K562 (cell line): ENCODE data around the gene EXOC4. TPM values are rescaled to one million over a fixed set of nuclear protein-coding genes. Genes with fewer than 3 reads are reported as not detected.

Source experiments
- BACH1 ChIP-seq: fragments of 200-800 bp; sonication (Bioruptor generic); IDR thresholded peaks from 2 replicates; pipeline ENCODE4 v1.6.1; 2016; ENCODE audit warnings: missing genetic modification characterization, missing compliant biosample characterization
- CTBP1 ChIP-seq: fragments of 450-650 bp; IDR thresholded peaks from 2 replicates; pipeline ENCODE4 v1.6.1; 2016; ENCODE audit warnings: borderline replicate concordance
- EP400 ChIP-seq: fragments of 450-650 bp; IDR thresholded peaks from 2 replicates; pipeline ENCODE4 v1.6.1; 2017; ENCODE audit warnings: antibody characterized with exemption, mild to moderate bottlenecking, moderate library complexity
- ETV6 ChIP-seq, 3 experiments: fragments of 150-350 bp in 1 of 3; sonication (generic) in 1 of 3; formaldehyde crosslinking in 1 of 3; IDR thresholded peaks; 2 replicates each; pipeline versions ENCODE4 v1.6.1 to v1.8.0; 2014 to 2022; ENCODE audit warnings: borderline replicate concordance in 2 of 3, low read depth in 2 of 3, antibody characterized with exemption in 1 of 3, low read length in 1 of 3, mild to moderate bottlenecking in 1 of 3, missing genetic modification reagents in 1 of 3
- FOXM1 ChIP-seq, 2 experiments: fragments of 450-650 bp in 1 of 2; sonication (generic) in 1 of 2; formaldehyde crosslinking in 1 of 2; IDR thresholded peaks; 2 replicates each; pipeline versions ENCODE4 v1.6.1 to v1.9.0; 2017 to 2022; ENCODE audit warnings: low read depth in 2 of 2, mild to moderate bottlenecking in 2 of 2, missing genetic modification reagents in 1 of 2, moderate library complexity in 1 of 2
- GTF2E2 ChIP-seq: fragments of 200-800 bp; sonication (Bioruptor generic); IDR thresholded peaks from 2 replicates; pipeline ENCODE4 v1.6.1; 2016; ENCODE audit warnings: missing genetic modification characterization, missing compliant biosample characterization
- KDM5B ChIP-seq: fragments of 200-600 bp; sonication (generic); IDR thresholded peaks from 2 replicates; pipeline ENCODE4 v1.6.1; 2012; ENCODE audit warnings: low read depth, mild to moderate bottlenecking, moderate library complexity, low read length, control low read depth, inconsistent platforms; ENCODE audit not compliant: insufficient replicate concordance
- KLF13 ChIP-seq: fragments of 450-650 bp; IDR thresholded peaks from 2 replicates; pipeline ENCODE4 v1.6.1; 2016; ENCODE audit warnings: missing genetic modification characterization, low read depth, mild to moderate bottlenecking, missing compliant biosample characterization, moderate library complexity, borderline replicate concordance
- SPI1 ChIP-seq: IDR thresholded peaks from 2 replicates; pipeline ENCODE4 v1.6.1; 2011; ENCODE audit warnings: low read depth, low read length, control low read depth, borderline replicate concordance
- TBL1XR1 ChIP-seq, 2 experiments: IDR thresholded peaks; 2 replicates each; pipeline ENCODE4 v1.6.1; 2012; ENCODE audit warnings: improper control_type of control experiment in 2 of 2, low read length in 2 of 2, mild to moderate bottlenecking in 1 of 2
- TEAD1 ChIP-seq, 2 experiments: fragments of 450-650 bp in 1 of 2; sonication (generic) in 1 of 2; formaldehyde crosslinking; IDR thresholded peaks; 2 replicates each; pipeline versions ENCODE4 v1.4.0 to v1.8.0; 2020 to 2022; ENCODE audit warnings: mild to moderate bottlenecking in 2 of 2, missing genetic modification reagents in 1 of 2
- TEAD4 ChIP-seq, 2 experiments: sonication (generic) in 1 of 2; formaldehyde crosslinking in 1 of 2; IDR thresholded peaks; 2 replicates each; pipeline versions ENCODE4 v1.6.1 to v1.8.0; 2012 to 2022; ENCODE audit warnings: borderline replicate concordance in 1 of 2, inconsistent platforms in 1 of 2, low read length in 1 of 2, mild to moderate bottlenecking in 1 of 2, missing genetic modification reagents in 1 of 2
- ZNF239 ChIP-seq: fragments of 250-450 bp; sonication (Bioruptor Pico); IDR thresholded peaks from 2 replicates; pipeline ENCODE4 v1.4.0; 2020; ENCODE audit warnings: mild to moderate bottlenecking
- ZNF282 ChIP-seq: sonication (generic); formaldehyde crosslinking; IDR thresholded peaks from 2 replicates; pipeline ENCODE4 v1.8.1; 2023; ENCODE audit warnings: missing genetic modification reagents
- polyA plus RNA-seq, 8 experiments: library from polyadenylated mRNA; depleted of rRNA in 4 of 8; stranded (reverse) in 5 of 8; unstranded in 3 of 8; fragments of >200 nt; fragmentation: Nextera tagmentation in 2 of 8; fragmentation: Illumina TruSeq in 1 of 8; extraction: Ambion mirVana in 2 of 8; extraction: Trizol in 1 of 8; gene quantifications; 2 replicates each; pipeline versions ENCODE4 v1.2.1 to v1.2.3, GENCODE V29; 2011 to 2014; ENCODE audit warnings: inconsistent platforms in 1 of 8, missing spikeins in 1 of 8
- total RNA-seq, 7 experiments: library from RNA; depleted of rRNA in 6 of 7; stranded (reverse); fragments of >200 nt in 6 of 7; fragmentation: Illumina TruSeq in 2 of 7; extraction: Trizol in 2 of 7; gene quantifications; 2 replicates each; pipeline versions ENCODE4 v1.2.1 to v1.2.3, GENCODE V29; 2011 to 2021; ENCODE audit warnings: low replicate concordance in 1 of 7
- TF ChIP-seq, protein P1 (sequence below), 3 experiments: IDR thresholded peaks in 2 of 3; conservative IDR thresholded peaks in 1 of 3; 2 replicates each; pipeline ENCODE4 v1.5.1; 2011 to 2012; ENCODE audit warnings: low read length in 3 of 3, mild to moderate bottlenecking in 3 of 3, control low read depth in 2 of 3, improper control_type of control experiment in 1 of 3, inconsistent platforms in 1 of 3, low read depth in 1 of 3, mixed read lengths in 1 of 3, moderate library complexity in 1 of 3; ENCODE audit not compliant: insufficient read depth in 2 of 3
- TF ChIP-seq, protein P2 (sequence below): fragments of 250-450 bp; sonication (Bioruptor Pico); IDR thresholded peaks from 2 replicates; pipeline ENCODE4 v1.5.0; 2021
- TF ChIP-seq, protein P3 (sequence below), 2 experiments: IDR thresholded peaks in 1 of 2; conservative IDR thresholded peaks in 1 of 2; 2 replicates each; pipeline ENCODE4 v1.6.1; 2016; ENCODE audit warnings: low read depth in 2 of 2, mild to moderate bottlenecking in 1 of 2, missing compliant biosample characterization in 1 of 2, missing genetic modification characterization in 1 of 2, moderate library complexity in 1 of 2

EXOC4 gene
- total and polyA plus RNA-seq, 9 of the 15 experiments (the other 6 are each of a cell fraction or from before 2014, with no cell fraction given): 18.5 to 73.1 (median 46.6) TPM

DNA sequence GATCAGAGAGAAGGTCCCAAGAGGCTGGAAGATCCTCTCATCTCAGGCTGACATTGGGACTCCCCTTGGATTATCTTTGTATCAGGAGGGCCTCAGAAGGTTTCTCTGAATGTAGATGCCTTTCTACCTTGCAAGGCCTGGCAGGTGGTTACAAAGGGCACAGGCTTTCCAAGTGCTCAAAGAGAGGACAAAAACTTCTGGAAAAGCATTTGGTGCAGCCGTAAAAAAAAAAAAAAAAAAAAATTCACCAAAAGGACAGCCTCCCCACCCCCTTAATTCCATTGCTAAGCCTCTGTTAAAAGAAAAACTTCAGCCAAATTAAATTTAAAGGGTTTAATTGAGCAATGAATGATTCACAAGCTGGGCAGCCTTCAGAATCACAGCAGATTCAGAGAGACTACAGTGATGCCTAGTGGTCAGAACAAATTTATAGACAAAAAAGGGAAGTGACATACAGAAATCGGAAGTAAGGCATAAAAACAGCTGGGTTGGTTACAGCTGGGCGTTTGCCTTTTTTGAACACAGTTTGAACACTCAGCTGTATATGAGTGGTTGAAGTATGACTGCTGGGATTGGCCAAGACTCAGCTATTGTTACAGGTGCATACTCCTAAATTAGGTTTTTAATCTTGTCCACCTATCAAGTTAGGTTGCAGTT is 831.7 kb downstream of the EXOC4 start (continued):
- TF ChIP-seq EP400: 0 out of 2 replicates have a peak, but pooled peaks have one; percentile 10
- TF ChIP-seq ZNF282 (CRISPR knock-in tag): no peak
- peak; percentile 98 for TF ChIP-seq SPI1
- no peak for TF ChIP-seq TEAD1 (CRISPR knock-in tag; IDR thresholded peaks at IDR 0.05)
- no peak for TF ChIP-seq TEAD4 (IDR thresholded peaks at IDR 0.05; ENCODE audit: low read length)
- TF ChIP-seq TEAD4 (CRISPR knock-in tag; IDR thresholded peaks at IDR 0.05; ENCODE audit: borderline replicate concordance): no peak
- TF ChIP-seq GTF2E2 (tag): no peak
- 0 out of 2 replicates have a peak, but pooled peaks have one; percentile 9 for TF ChIP-seq CTBP1
- TF ChIP-seq ETV6 (IDR thresholded peaks at IDR 0.05; ENCODE audit: borderline replicate concordance in 1 of 2, low read depth in 2 of 2, low read length in 1 of 2): 0 out of 4 replicates have a peak, but pooled peaks of 1 of the 2 experiments have one; percentile 74
- TF ChIP-seq ETV6 (CRISPR knock-in tag; IDR thresholded peaks at IDR 0.05; ENCODE audit: borderline replicate concordance): no peak
- no peak for TF ChIP-seq KLF13 (tag)
- TF ChIP-seq, protein P1, sequence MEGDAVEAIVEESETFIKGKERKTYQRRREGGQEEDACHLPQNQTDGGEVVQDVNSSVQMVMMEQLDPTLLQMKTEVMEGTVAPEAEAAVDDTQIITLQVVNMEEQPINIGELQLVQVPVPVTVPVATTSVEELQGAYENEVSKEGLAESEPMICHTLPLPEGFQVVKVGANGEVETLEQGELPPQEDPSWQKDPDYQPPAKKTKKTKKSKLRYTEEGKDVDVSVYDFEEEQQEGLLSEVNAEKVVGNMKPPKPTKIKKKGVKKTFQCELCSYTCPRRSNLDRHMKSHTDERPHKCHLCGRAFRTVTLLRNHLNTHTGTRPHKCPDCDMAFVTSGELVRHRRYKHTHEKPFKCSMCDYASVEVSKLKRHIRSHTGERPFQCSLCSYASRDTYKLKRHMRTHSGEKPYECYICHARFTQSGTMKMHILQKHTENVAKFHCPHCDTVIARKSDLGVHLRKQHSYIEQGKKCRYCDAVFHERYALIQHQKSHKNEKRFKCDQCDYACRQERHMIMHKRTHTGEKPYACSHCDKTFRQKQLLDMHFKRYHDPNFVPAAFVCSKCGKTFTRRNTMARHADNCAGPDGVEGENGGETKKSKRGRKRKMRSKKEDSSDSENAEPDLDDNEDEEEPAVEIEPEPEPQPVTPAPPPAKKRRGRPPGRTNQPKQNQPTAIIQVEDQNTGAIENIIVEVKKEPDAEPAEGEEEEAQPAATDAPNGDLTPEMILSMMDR (IDR thresholded peaks at IDR 0.05 in 2 of 3, conservative IDR thresholded peaks at IDR 0.05 in 1 of 3; ENCODE audit: insufficient read depth in 2 of 3, low read depth in 1 of 3, low read length in 3 of 3): peak in 1 of 3 experiments; percentile 25; a peak in 2 of 6 replicates
- no peak for TF ChIP-seq TBL1XR1 (IDR thresholded peaks at IDR 0.05; ENCODE audit: low read length in 2 of 2)
- TF ChIP-seq, protein P2, sequence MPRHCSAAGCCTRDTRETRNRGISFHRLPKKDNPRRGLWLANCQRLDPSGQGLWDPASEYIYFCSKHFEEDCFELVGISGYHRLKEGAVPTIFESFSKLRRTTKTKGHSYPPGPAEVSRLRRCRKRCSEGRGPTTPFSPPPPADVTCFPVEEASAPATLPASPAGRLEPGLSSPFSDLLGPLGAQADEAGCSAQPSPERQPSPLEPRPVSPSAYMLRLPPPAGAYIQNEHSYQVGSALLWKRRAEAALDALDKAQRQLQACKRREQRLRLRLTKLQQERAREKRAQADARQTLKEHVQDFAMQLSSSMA (CRISPR knock-in tag): no peak
- peak; percentile 17; the same call in 1 of the 2 replicates for TF ChIP-seq ZNF239 (CRISPR knock-in tag)
- no peak for TF ChIP-seq KDM5B
- no peak for TF ChIP-seq BACH1
- TF ChIP-seq, protein P3, sequence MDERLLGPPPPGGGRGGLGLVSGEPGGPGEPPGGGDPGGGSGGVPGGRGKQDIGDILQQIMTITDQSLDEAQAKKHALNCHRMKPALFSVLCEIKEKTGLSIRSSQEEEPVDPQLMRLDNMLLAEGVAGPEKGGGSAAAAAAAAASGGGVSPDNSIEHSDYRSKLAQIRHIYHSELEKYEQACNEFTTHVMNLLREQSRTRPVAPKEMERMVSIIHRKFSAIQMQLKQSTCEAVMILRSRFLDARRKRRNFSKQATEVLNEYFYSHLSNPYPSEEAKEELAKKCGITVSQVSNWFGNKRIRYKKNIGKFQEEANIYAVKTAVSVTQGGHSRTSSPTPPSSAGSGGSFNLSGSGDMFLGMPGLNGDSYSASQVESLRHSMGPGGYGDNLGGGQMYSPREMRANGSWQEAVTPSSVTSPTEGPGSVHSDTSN (CRISPR knock-in tag; IDR thresholded peaks at IDR 0.05; ENCODE audit: low read depth): no peak
- TF ChIP-seq, protein P3 (tag; conservative IDR thresholded peaks at IDR 0.05; ENCODE audit: low read depth): peak; percentile 29; the same call in 1 of the 2 replicates
- TF ChIP-seq FOXM1 (IDR thresholded peaks at IDR 0.05; ENCODE audit: low read depth): peak; percentile 98
- peak; percentile 27; the same call in 1 of the 2 replicates for TF ChIP-seq FOXM1 (CRISPR knock-in tag; IDR thresholded peaks at IDR 0.05; ENCODE audit: low read depth)
